Measurements from ENCODE around the gene LIMS3.
"Not testable (repeated sequence)": the region's sequence is repeated elsewhere in the genome, so short reads cannot be mapped to it uniquely, and the experiment has no call there.

DNA sequence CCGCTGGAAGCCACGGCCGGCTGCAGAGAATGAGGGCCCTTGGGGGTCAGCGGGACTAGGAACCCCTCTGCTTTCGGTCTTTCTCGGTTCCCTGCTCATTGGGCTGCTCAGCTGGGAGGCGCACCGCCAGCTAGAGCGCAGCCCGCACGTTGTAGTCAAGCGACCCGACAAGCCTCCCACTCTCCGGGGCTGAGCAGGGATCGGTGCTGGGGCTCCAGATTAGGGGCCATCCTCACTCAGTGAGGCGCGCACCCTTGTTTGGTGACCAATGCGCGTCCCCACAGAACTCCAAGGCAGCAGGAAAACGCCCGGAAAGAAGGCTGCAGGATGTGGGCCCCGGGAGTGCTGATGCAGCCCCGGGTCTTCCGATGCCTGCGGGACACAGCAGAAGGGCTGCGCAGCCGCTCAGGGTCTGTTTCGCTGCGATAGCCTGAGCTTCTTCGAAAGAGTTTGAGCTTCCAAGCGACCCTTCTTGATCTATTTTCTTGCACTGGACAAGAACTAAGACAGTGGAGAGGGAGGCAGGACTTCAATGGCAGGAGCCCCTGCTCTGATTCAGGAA lies 49.6 kb downstream of the LIMS3 start:
- TF ChIP-seq POLR2A, CTCF (IDR thresholded peaks at IDR 0.05): not testable (repeated sequence)

Measured in vagina (tissue), 2 donors.